HepG2 (cell line): ENCODE results near the gene MAN2A2. TPM values are rescaled to one million over a fixed set of nuclear protein-coding genes. Genes with fewer than 3 reads are reported as not detected.
A peak's percentile ranks its signal among the peaks of the same experiment; 100 is the strongest.

Experiments used
- ATAC-seq: fragments of 200-7000 bp; cut with Tn5 transposase; 3 replicates; pipeline ENCODE4 v1.9.1; 2020; ENCODE audit warnings: mild to moderate bottlenecking, moderate library complexity
- BruUV-seq: library from RNA; stranded (reverse); fragments of 400-500 nt; replicated peaks from 2 replicates; lab custom pipeline; 2021; lab: Mats Ljungman, UMichigan
- CTCF ChIA-PET: fragments of 300-600 bp; formaldehyde crosslinking; extraction: SDS; loops from one replicate; lab custom pipeline; 2021; ENCODE audit warnings: low total read pairs, inconsistent platforms, low intra/inter-chr PET ratio; lab: Yijun Ruan, JAX
- POLR2A ChIA-PET: fragments of 350-600 bp; sonication (Branson Sonifier 250); formaldehyde crosslinking; loops from one replicate; lab custom pipeline; 2020; ENCODE audit warnings: antibody characterized with exemption, inconsistent platforms; lab: Yijun Ruan, JAX
- DNase-seq: peaks from one replicate; pipeline ENCODE4 v3.0.0-alpha.2; 2015; ENCODE audit warnings: low spot score
- FAIRE-seq: peaks from 3 replicates; lab custom pipeline; 2011; peaks lifted over from hg19 to GRCh38; lab: Jason Lieb, UNC
- H2AFZ ChIP-seq: one replicate; pipeline ENCODE4 v1.6.1; 2011; ENCODE audit warnings: low read length, inconsistent platforms
- H3K27ac ChIP-seq: fragments of 300-600 bp; 3 replicates; pipeline ENCODE4 v1.8.0; 2011; ENCODE audit warnings: mixed run types, mild to moderate bottlenecking, mixed read lengths, low read length, inconsistent platforms; ENCODE audit not compliant: insufficient read depth; ENCODE audit errors: extremely low read length
- H3K27me3 ChIP-seq, 2 experiments: fragments of 200-600 bp in 1 of 2; 2 replicates in 1 of 2; 3 replicates in 1 of 2; pipeline versions ENCODE4 v1.6.0 to v1.8.0; 2011; ENCODE audit warnings: low read length in 2 of 2, mild to moderate bottlenecking in 2 of 2, moderate library complexity in 2 of 2, inconsistent platforms in 1 of 2; ENCODE audit not compliant: insufficient read depth in 2 of 2, control insufficient read depth in 1 of 2
- H3K36me3 ChIP-seq, 2 experiments: fragments of 200-600 bp in 1 of 2; replicated peaks in 1 of 2; 2 replicates in 1 of 2; 3 replicates in 1 of 2; pipeline versions ENCODE4 v1.5.1 to v1.8.0; 2011; ENCODE audit warnings: low read length in 2 of 2, inconsistent platforms in 1 of 2; ENCODE audit not compliant: insufficient read depth in 2 of 2, control insufficient read depth in 1 of 2
- H3K4me1 ChIP-seq: 2 replicates; pipeline ENCODE4 v1.5.1; 2012; ENCODE audit warnings: low read length, inconsistent platforms; ENCODE audit not compliant: insufficient read depth
- H3K4me2 ChIP-seq: 2 replicates; pipeline ENCODE4 v1.6.0; 2011; ENCODE audit warnings: low read depth, low read length, inconsistent platforms
- H3K4me3 ChIP-seq, 3 experiments: fragments of 200-600 bp in 1 of 3; sonication (generic), shearing (Covaris generic) in 1 of 3; replicated peaks in 1 of 3; 2 replicates each; pipeline ENCODE4 v1.5.1; 2011 to 2016; ENCODE audit warnings: low read length in 3 of 3, inconsistent platforms in 2 of 3, low read depth in 2 of 3, mild to moderate bottlenecking in 2 of 3, control low read depth in 1 of 3, mixed read lengths in 1 of 3; ENCODE audit not compliant: insufficient read depth in 1 of 3
- H3K79me2 ChIP-seq: one replicate; pipeline ENCODE4 v1.6.1; 2011; ENCODE audit warnings: low read length, inconsistent platforms; ENCODE audit not compliant: insufficient read depth
- H3K9ac ChIP-seq: 2 replicates; pipeline ENCODE4 v1.6.0; 2011; ENCODE audit warnings: mild to moderate bottlenecking, low read depth, low read length, inconsistent platforms; ENCODE audit not compliant: insufficient read depth
- H3K9me3 ChIP-seq: 2 replicates; pipeline ENCODE4 v1.5.1; 2012; ENCODE audit warnings: mild to moderate bottlenecking, low read length
- H4K20me1 ChIP-seq: 2 replicates; pipeline ENCODE4 v1.6.0; 2011; ENCODE audit warnings: inconsistent platforms, mild to moderate bottlenecking, low read length, moderate library complexity; ENCODE audit not compliant: insufficient read depth
- HNF4A ChIP-seq: sonication (generic); formaldehyde crosslinking; IDR thresholded peaks from 2 replicates; pipeline ENCODE4 v1.4.0; 2020; ENCODE audit warnings: missing genetic modification reagents
- ZNF781 ChIP-seq: sonication (generic); formaldehyde crosslinking; IDR thresholded peaks from 2 replicates; pipeline ENCODE4 v1.5.1; 2020; ENCODE audit warnings: borderline replicate concordance, mild to moderate bottlenecking, missing genetic modification reagents; ENCODE audit errors: not compliant biosample characterization
- WGBS: methylation state at CpG from one replicate; pipeline ENCODE4 v1.1.6; 2017; ENCODE audit warnings: low lambda C conversion rate; 5-methylcytosine and 5-hydroxymethylcytosine counted together
- in situ Hi-C: cut with HindIII; loops from 2 replicates; pipeline ENCODE4 v1.10.0; 2017; ENCODE audit warnings: low pct_unique_long_range_greater_than_20kb; ENCODE audit not compliant: extremely low pct_ligation_motif_present
- intact Hi-C: fragments of 100-400 bp; cut with micrococcal nuclease; formaldehyde crosslinking; loops from one replicate; pipeline ENCODE4 v1.10.0; 2022; ENCODE audit not compliant: unreplicated experiment
- polyA plus RNA-seq, 8 experiments: library from polyadenylated mRNA; depleted of rRNA in 3 of 8; stranded (reverse) in 7 of 8; unstranded in 1 of 8; fragments of >200 nt; fragmentation: Illumina TruSeq in 4 of 8; extraction: Trizol in 4 of 8; gene quantifications; 2 replicates each; pipeline versions ENCODE4 v1.2.1 to v1.2.3, GENCODE V29; 2011 to 2016; ENCODE audit warnings: low read depth in 4 of 8, missing spikeins in 1 of 8, mixed read lengths in 1 of 8; ENCODE audit not compliant: insufficient read depth in 1 of 8
- total RNA-seq, 5 experiments: library from RNA; depleted of rRNA; stranded (reverse); fragments of >200 nt; fragmentation: Illumina TruSeq; extraction: Trizol; gene quantifications; 2 replicates each; pipeline ENCODE4 v1.2.3, GENCODE V29; 2016; ENCODE audit warnings: low read depth in 1 of 5
- TF ChIP-seq, protein P1 (sequence below): sonication (generic); formaldehyde crosslinking; IDR thresholded peaks from 2 replicates; pipeline ENCODE4 v1.8.1; 2023; ENCODE audit warnings: mild to moderate bottlenecking, moderate library complexity, missing genetic modification reagents
- TF ChIP-seq, protein P2 (sequence below): sonication (generic); formaldehyde crosslinking; IDR thresholded peaks from 2 replicates; pipeline ENCODE4 v1.4.0; 2020; ENCODE audit warnings: mild to moderate bottlenecking, missing genetic modification reagents
- TF ChIP-seq, protein P3 (sequence below): IDR thresholded peaks from 2 replicates; pipeline ENCODE4 v1.6.1; 2016; ENCODE audit warnings: low read depth, missing genetic modification reagents, missing compliant biosample characterization
- TF ChIP-seq, protein P4 (sequence below): IDR thresholded peaks from 2 replicates; pipeline ENCODE4 v1.6.1; 2016; ENCODE audit warnings: mild to moderate bottlenecking, missing biosample characterization, missing genetic modification reagents
- TF ChIP-seq, protein P5 (sequence below): sonication (generic); formaldehyde crosslinking; IDR thresholded peaks from 2 replicates; pipeline ENCODE4 v1.9.0; 2022; ENCODE audit warnings: missing genetic modification reagents, mild to moderate bottlenecking, borderline replicate concordance

MAN2A2 gene
- total and polyA plus RNA-seq, 2 of the 13 experiments (the other 11 are each of a cell fraction or from before 2014, with no cell fraction given), result 17.5 to 51.5 TPM

DNA sequence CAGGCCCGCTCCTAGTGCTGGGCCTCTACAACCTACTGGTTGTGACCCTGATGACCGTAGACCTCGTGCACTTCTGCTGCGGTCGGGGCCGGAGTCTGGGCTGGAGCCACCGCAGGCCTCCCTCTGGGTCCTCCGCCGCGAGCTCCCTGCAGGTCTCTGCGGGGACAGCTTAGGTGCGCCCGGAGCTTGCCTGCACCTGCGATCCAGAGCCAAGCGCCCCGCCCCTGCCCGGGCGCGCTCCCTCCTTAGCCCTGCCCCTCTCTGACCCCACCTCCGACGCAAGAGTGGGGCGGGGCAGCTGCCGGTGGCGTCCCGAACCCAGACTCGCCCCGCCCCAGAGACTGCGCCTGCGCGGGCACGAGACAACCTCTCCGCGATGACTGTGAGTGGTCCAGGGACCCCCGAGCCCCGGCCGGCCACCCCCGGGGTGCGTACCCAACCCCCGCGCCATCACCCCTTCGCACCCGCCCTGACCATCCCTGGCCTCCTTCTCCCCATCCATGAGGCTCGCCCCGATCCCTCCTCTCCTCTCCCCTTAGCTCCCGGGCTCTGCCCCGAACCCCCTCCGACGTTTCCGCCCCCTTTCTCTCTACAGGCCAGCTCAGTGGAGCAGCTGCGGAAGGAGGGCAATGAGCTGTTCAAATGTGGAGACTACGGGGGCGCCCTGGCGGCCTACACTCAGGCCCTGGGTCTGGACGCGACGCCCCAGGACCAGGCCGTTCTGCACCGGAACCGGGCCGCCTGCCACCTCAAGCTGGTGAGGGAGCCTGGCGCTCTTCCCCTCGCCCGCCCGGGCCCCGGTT is 32.0 kb downstream of the MAN2A2 start, which contains the start of gene UNC45A:
Gene UNC45A, plus strand, starts transcription at position 337 of the 803 bp plus-strand sequence. Its CDS starts 40 bp downstream, at position 377.
- no TSS peak for BruUV-seq
- in situ Hi-C loops (loop anchor here (25.0 kb wide), 1 partner anchor 327 kb away; no protein-coding TSS in a partner anchor), intact Hi-C loops (loop anchor here (1.0 to 10.0 kb wide), 6 partner anchors 20 to 117 kb away; partner anchors contain the start of genes PRC1 and RCCD1)
- Histone ChIP-seq H3K4me1 (peaks cover 50% of the 10 kb centered on the region), H2AFZ (no peak within 1 kb of the TSS), H3K9me3 (no peaks in the 10 kb centered on the region), H3K9ac (peak within 1 kb of the TSS; percentile 73), H3K27ac (peak within 1 kb of the TSS; percentile 45), H3K79me2 (peaks cover 4% of the 10 kb centered on the region), H3K27me3 (no peaks in the 10 kb centered on the region; a peak in 2 of 5 replicates), H4K20me1 (no peaks in the 10 kb centered on the region), H3K36me3 (peaks cover 6 to 12% of the 10 kb centered on the region in 2 experiments; a peak in 4 of 5 replicates), H3K4me2 (peak within 1 kb of the TSS; percentile 88), H3K4me3 (peak within 1 kb of the TSS; percentile 77 to 89 (median 86))
- FAIRE-seq (no peak), ATAC-seq (peak; percentile 76), DNase-seq (peak; percentile 78)
- POLR2A ChIA-PET, result interaction anchor here (0.9 to 2.7 kb wide), 10 partner anchors 9 to 287 kb away, joined by 3 to 23 read pairs (median 4); partner anchors contain the start of genes MAN2A2, PRC1 and RCCD1
- CTCF ChIA-PET, result interaction anchor here (1.2 kb wide), 1 partner anchor 33 kb away, joined by 5 read pairs; the partner anchor contains the start of gene MAN2A2
- WGBS, result 0% methylated on average over 9 of the region's 65 CpGs
- TF ChIP-seq, protein P1, sequence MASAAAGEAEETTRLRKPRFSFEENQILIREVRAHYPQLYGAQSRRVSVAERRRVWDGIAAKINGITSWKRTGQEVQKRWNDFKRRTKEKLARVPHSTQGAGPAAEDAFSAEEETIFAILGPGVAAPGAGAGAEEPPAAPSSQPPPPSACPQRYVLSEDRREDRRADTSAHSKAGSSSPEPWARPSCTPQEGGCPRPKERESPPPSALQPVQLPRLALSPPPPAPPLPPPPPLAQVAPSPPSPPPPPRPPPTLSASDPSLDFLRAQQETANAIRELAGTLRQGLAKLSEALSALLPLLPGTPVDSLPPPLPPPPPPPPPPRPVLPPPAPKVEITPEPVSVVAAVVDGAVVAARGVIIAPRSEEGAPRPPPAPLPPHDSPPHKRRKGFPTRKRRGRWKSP, result peak; percentile 64; the same call in 1 of the 2 replicates
- TF ChIP-seq HNF4A (CRISPR knock-in tag) (no peak), ZNF781 (CRISPR knock-in tag) (no peak)
- TF ChIP-seq, protein P2, sequence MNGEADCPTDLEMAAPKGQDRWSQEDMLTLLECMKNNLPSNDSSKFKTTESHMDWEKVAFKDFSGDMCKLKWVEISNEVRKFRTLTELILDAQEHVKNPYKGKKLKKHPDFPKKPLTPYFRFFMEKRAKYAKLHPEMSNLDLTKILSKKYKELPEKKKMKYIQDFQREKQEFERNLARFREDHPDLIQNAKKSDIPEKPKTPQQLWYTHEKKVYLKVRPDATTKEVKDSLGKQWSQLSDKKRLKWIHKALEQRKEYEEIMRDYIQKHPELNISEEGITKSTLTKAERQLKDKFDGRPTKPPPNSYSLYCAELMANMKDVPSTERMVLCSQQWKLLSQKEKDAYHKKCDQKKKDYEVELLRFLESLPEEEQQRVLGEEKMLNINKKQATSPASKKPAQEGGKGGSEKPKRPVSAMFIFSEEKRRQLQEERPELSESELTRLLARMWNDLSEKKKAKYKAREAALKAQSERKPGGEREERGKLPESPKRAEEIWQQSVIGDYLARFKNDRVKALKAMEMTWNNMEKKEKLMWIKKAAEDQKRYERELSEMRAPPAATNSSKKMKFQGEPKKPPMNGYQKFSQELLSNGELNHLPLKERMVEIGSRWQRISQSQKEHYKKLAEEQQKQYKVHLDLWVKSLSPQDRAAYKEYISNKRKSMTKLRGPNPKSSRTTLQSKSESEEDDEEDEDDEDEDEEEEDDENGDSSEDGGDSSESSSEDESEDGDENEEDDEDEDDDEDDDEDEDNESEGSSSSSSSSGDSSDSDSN, result peak; percentile 49
- TF ChIP-seq, protein P3, sequence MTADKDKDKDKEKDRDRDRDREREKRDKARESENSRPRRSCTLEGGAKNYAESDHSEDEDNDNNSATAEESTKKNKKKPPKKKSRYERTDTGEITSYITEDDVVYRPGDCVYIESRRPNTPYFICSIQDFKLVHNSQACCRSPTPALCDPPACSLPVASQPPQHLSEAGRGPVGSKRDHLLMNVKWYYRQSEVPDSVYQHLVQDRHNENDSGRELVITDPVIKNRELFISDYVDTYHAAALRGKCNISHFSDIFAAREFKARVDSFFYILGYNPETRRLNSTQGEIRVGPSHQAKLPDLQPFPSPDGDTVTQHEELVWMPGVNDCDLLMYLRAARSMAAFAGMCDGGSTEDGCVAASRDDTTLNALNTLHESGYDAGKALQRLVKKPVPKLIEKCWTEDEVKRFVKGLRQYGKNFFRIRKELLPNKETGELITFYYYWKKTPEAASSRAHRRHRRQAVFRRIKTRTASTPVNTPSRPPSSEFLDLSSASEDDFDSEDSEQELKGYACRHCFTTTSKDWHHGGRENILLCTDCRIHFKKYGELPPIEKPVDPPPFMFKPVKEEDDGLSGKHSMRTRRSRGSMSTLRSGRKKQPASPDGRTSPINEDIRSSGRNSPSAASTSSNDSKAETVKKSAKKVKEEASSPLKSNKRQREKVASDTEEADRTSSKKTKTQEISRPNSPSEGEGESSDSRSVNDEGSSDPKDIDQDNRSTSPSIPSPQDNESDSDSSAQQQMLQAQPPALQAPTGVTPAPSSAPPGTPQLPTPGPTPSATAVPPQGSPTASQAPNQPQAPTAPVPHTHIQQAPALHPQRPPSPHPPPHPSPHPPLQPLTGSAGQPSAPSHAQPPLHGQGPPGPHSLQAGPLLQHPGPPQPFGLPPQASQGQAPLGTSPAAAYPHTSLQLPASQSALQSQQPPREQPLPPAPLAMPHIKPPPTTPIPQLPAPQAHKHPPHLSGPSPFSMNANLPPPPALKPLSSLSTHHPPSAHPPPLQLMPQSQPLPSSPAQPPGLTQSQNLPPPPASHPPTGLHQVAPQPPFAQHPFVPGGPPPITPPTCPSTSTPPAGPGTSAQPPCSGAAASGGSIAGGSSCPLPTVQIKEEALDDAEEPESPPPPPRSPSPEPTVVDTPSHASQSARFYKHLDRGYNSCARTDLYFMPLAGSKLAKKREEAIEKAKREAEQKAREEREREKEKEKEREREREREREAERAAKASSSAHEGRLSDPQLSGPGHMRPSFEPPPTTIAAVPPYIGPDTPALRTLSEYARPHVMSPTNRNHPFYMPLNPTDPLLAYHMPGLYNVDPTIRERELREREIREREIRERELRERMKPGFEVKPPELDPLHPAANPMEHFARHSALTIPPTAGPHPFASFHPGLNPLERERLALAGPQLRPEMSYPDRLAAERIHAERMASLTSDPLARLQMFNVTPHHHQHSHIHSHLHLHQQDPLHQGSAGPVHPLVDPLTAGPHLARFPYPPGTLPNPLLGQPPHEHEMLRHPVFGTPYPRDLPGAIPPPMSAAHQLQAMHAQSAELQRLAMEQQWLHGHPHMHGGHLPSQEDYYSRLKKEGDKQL (CRISPR knock-in tag), result no peak
- TF ChIP-seq, protein P4, sequence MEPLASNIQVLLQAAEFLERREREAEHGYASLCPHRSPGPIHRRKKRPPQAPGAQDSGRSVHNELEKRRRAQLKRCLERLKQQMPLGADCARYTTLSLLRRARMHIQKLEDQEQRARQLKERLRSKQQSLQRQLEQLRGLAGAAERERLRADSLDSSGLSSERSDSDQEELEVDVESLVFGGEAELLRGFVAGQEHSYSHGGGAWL (CRISPR knock-in tag), result peak; percentile 62; the same call in 1 of the 2 replicates
- TF ChIP-seq, protein P5, sequence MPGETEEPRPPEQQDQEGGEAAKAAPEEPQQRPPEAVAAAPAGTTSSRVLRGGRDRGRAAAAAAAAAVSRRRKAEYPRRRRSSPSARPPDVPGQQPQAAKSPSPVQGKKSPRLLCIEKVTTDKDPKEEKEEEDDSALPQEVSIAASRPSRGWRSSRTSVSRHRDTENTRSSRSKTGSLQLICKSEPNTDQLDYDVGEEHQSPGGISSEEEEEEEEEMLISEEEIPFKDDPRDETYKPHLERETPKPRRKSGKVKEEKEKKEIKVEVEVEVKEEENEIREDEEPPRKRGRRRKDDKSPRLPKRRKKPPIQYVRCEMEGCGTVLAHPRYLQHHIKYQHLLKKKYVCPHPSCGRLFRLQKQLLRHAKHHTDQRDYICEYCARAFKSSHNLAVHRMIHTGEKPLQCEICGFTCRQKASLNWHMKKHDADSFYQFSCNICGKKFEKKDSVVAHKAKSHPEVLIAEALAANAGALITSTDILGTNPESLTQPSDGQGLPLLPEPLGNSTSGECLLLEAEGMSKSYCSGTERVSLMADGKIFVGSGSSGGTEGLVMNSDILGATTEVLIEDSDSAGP (CRISPR knock-in tag), result peak; percentile 52; the same call in 1 of the 2 replicates
